HepG2 (cell line): Measurements from ENCODE around the gene MED25. TPM values are rescaled to one million over a fixed set of nuclear protein-coding genes. Genes with fewer than 3 reads are reported as not detected.
A peak's percentile ranks its signal among the peaks of the same experiment; 100 is the strongest.

Experiments
- ATAC-seq: fragments of 200-7000 bp; cut with Tn5 transposase; 3 replicates; pipeline ENCODE4 v1.9.1; 2020; ENCODE audit warnings: mild to moderate bottlenecking, moderate library complexity
- BruUV-seq: library from RNA; stranded (reverse); fragments of 400-500 nt; replicated peaks from 2 replicates; lab custom pipeline; 2021; lab: Mats Ljungman, UMichigan
- CTCF ChIA-PET: fragments of 300-600 bp; formaldehyde crosslinking; extraction: SDS; loops from one replicate; lab custom pipeline; 2021; ENCODE audit warnings: low total read pairs, inconsistent platforms, low intra/inter-chr PET ratio; lab: Yijun Ruan, JAX
- POLR2A ChIA-PET: fragments of 350-600 bp; sonication (Branson Sonifier 250); formaldehyde crosslinking; loops from one replicate; lab custom pipeline; 2020; ENCODE audit warnings: antibody characterized with exemption, inconsistent platforms; lab: Yijun Ruan, JAX
- DNase-seq: peaks from one replicate; pipeline ENCODE4 v3.0.0-alpha.2; 2015; ENCODE audit warnings: low spot score
- FAIRE-seq: peaks from 3 replicates; lab custom pipeline; 2011; peaks lifted over from hg19 to GRCh38; lab: Jason Lieb, UNC
- H2AFZ ChIP-seq: one replicate; pipeline ENCODE4 v1.6.1; 2011; ENCODE audit warnings: low read length, inconsistent platforms
- H3K27ac ChIP-seq: fragments of 300-600 bp; 3 replicates; pipeline ENCODE4 v1.8.0; 2011; ENCODE audit warnings: mixed run types, mild to moderate bottlenecking, mixed read lengths, low read length, inconsistent platforms; ENCODE audit not compliant: insufficient read depth; ENCODE audit errors: extremely low read length
- H3K27me3 ChIP-seq, 2 experiments: fragments of 200-600 bp in 1 of 2; 2 replicates in 1 of 2; 3 replicates in 1 of 2; pipeline versions ENCODE4 v1.6.0 to v1.8.0; 2011; ENCODE audit warnings: low read length in 2 of 2, mild to moderate bottlenecking in 2 of 2, moderate library complexity in 2 of 2, inconsistent platforms in 1 of 2; ENCODE audit not compliant: insufficient read depth in 2 of 2, control insufficient read depth in 1 of 2
- H3K36me3 ChIP-seq, 2 experiments: fragments of 200-600 bp in 1 of 2; replicated peaks in 1 of 2; 2 replicates in 1 of 2; 3 replicates in 1 of 2; pipeline versions ENCODE4 v1.5.1 to v1.8.0; 2011; ENCODE audit warnings: low read length in 2 of 2, inconsistent platforms in 1 of 2; ENCODE audit not compliant: insufficient read depth in 2 of 2, control insufficient read depth in 1 of 2
- H3K4me1 ChIP-seq: 2 replicates; pipeline ENCODE4 v1.5.1; 2012; ENCODE audit warnings: low read length, inconsistent platforms; ENCODE audit not compliant: insufficient read depth
- H3K4me2 ChIP-seq: 2 replicates; pipeline ENCODE4 v1.6.0; 2011; ENCODE audit warnings: low read depth, low read length, inconsistent platforms
- H3K4me3 ChIP-seq, 3 experiments: fragments of 200-600 bp in 1 of 3; sonication (generic), shearing (Covaris generic) in 1 of 3; replicated peaks in 1 of 3; 2 replicates each; pipeline ENCODE4 v1.5.1; 2011 to 2016; ENCODE audit warnings: low read length in 3 of 3, inconsistent platforms in 2 of 3, low read depth in 2 of 3, mild to moderate bottlenecking in 2 of 3, control low read depth in 1 of 3, mixed read lengths in 1 of 3; ENCODE audit not compliant: insufficient read depth in 1 of 3
- H3K79me2 ChIP-seq: one replicate; pipeline ENCODE4 v1.6.1; 2011; ENCODE audit warnings: low read length, inconsistent platforms; ENCODE audit not compliant: insufficient read depth
- H3K9ac ChIP-seq: 2 replicates; pipeline ENCODE4 v1.6.0; 2011; ENCODE audit warnings: mild to moderate bottlenecking, low read depth, low read length, inconsistent platforms; ENCODE audit not compliant: insufficient read depth
- H3K9me3 ChIP-seq: 2 replicates; pipeline ENCODE4 v1.5.1; 2012; ENCODE audit warnings: mild to moderate bottlenecking, low read length
- H4K20me1 ChIP-seq: 2 replicates; pipeline ENCODE4 v1.6.0; 2011; ENCODE audit warnings: inconsistent platforms, mild to moderate bottlenecking, low read length, moderate library complexity; ENCODE audit not compliant: insufficient read depth
- AHR ChIP-seq: IDR thresholded peaks from 2 replicates; pipeline ENCODE4 v1.6.1; 2018; ENCODE audit warnings: missing genetic modification reagents, missing compliant biosample characterization
- GATA4 ChIP-seq: sonication (generic); IDR thresholded peaks from 2 replicates; pipeline ENCODE4 v1.6.1; 2016; ENCODE audit warnings: antibody characterized with exemption, low read depth, borderline replicate concordance
- STAG1 ChIP-seq: sonication (generic); formaldehyde crosslinking; IDR thresholded peaks from 2 replicates; pipeline ENCODE4 v1.4.0; 2020; ENCODE audit warnings: missing genetic modification reagents
- TAF15 ChIP-seq: fragments of 200-400 bp; formaldehyde crosslinking; IDR thresholded peaks from one replicate; pipeline ENCODE4 v1.6.1; 2018; ENCODE audit warnings: mild to moderate bottlenecking, low read depth, low read length; ENCODE audit not compliant: poor library complexity, severe bottlenecking
- WGBS: methylation state at CpG from one replicate; pipeline ENCODE4 v1.1.6; 2017; ENCODE audit warnings: low lambda C conversion rate; 5-methylcytosine and 5-hydroxymethylcytosine counted together
- in situ Hi-C: cut with HindIII; loops from 2 replicates; pipeline ENCODE4 v1.10.0; 2017; ENCODE audit warnings: low pct_unique_long_range_greater_than_20kb; ENCODE audit not compliant: extremely low pct_ligation_motif_present
- intact Hi-C: fragments of 100-400 bp; cut with micrococcal nuclease; formaldehyde crosslinking; loops from one replicate; pipeline ENCODE4 v1.10.0; 2022; ENCODE audit not compliant: unreplicated experiment
- polyA plus RNA-seq, 8 experiments: library from polyadenylated mRNA; depleted of rRNA in 3 of 8; stranded (reverse) in 7 of 8; unstranded in 1 of 8; fragments of >200 nt; fragmentation: Illumina TruSeq in 4 of 8; extraction: Trizol in 4 of 8; gene quantifications; 2 replicates each; pipeline versions ENCODE4 v1.2.1 to v1.2.3, GENCODE V29; 2011 to 2016; ENCODE audit warnings: low read depth in 4 of 8, missing spikeins in 1 of 8, mixed read lengths in 1 of 8; ENCODE audit not compliant: insufficient read depth in 1 of 8
- total RNA-seq, 5 experiments: library from RNA; depleted of rRNA; stranded (reverse); fragments of >200 nt; fragmentation: Illumina TruSeq; extraction: Trizol; gene quantifications; 2 replicates each; pipeline ENCODE4 v1.2.3, GENCODE V29; 2016; ENCODE audit warnings: low read depth in 1 of 5
- TF ChIP-seq, protein P1 (sequence below): sonication (generic); formaldehyde crosslinking; IDR thresholded peaks from 2 replicates; pipeline ENCODE4 v1.4.0; 2020; ENCODE audit warnings: missing genetic modification reagents
- TF ChIP-seq, protein P2 (sequence below): sonication (generic); formaldehyde crosslinking; IDR thresholded peaks from 2 replicates; pipeline ENCODE4 v1.5.0; 2020; ENCODE audit warnings: mild to moderate bottlenecking, missing genetic modification reagents, moderate library complexity

The MED25 gene
- total and polyA plus RNA-seq, 2 of the 13 experiments (the other 11 are each of a cell fraction or from before 2014, with no cell fraction given), result 11.1 to 15.1 TPM

DNA sequence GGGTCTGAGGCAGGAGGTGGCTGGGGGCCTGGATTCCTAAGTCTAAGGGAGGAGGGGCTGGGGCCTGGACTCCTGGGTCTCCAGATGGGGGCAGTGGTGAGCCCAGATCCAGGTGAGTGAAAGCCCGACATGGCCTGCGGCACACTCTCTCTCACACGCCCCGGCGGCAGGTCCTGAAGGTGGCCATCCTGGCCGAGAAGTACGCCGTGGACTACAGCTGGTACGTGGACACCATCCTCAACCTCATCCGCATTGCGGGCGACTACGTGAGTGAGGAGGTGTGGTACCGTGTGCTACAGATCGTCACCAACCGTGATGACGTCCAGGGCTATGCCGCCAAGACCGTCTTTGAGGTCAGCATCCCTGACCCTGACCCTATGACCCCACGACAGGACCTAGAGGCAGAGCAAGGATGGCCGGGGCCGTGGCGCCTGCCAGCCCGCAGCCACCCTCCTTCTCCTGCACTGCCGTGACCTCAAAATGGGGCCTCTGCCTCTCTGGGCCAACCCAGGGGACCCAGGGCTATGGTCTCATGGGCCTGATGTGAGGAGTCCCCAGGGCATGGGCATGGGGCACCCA is 18.2 kb upstream of the MED25 start:
- H3K4me2 ChIP-seq, result no peak overlapping the region
- peaks cover 17 to 60% of the 10 kb centered on the region in 2 experiments; a peak in 4 of 5 replicates for H3K36me3 ChIP-seq
- TF ChIP-seq, protein P1, sequence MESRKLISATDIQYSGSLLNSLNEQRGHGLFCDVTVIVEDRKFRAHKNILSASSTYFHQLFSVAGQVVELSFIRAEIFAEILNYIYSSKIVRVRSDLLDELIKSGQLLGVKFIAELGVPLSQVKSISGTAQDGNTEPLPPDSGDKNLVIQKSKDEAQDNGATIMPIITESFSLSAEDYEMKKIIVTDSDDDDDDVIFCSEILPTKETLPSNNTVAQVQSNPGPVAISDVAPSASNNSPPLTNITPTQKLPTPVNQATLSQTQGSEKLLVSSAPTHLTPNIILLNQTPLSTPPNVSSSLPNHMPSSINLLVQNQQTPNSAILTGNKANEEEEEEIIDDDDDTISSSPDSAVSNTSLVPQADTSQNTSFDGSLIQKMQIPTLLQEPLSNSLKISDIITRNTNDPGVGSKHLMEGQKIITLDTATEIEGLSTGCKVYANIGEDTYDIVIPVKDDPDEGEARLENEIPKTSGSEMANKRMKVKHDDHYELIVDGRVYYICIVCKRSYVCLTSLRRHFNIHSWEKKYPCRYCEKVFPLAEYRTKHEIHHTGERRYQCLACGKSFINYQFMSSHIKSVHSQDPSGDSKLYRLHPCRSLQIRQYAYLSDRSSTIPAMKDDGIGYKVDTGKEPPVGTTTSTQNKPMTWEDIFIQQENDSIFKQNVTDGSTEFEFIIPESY (CRISPR knock-in tag), result 0 out of 2 replicates have a peak, but pooled peaks have one; percentile 5
- TF ChIP-seq STAG1 (CRISPR knock-in tag) (peak; percentile 8; the same call in 1 of the 2 replicates), AHR (CRISPR knock-in tag) (no peak), GATA4 (no peak), TAF15 (no peak)
- TF ChIP-seq, protein P2, sequence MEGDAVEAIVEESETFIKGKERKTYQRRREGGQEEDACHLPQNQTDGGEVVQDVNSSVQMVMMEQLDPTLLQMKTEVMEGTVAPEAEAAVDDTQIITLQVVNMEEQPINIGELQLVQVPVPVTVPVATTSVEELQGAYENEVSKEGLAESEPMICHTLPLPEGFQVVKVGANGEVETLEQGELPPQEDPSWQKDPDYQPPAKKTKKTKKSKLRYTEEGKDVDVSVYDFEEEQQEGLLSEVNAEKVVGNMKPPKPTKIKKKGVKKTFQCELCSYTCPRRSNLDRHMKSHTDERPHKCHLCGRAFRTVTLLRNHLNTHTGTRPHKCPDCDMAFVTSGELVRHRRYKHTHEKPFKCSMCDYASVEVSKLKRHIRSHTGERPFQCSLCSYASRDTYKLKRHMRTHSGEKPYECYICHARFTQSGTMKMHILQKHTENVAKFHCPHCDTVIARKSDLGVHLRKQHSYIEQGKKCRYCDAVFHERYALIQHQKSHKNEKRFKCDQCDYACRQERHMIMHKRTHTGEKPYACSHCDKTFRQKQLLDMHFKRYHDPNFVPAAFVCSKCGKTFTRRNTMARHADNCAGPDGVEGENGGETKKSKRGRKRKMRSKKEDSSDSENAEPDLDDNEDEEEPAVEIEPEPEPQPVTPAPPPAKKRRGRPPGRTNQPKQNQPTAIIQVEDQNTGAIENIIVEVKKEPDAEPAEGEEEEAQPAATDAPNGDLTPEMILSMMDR (CRISPR knock-in tag), result peak; percentile 51
- no TSS peak for BruUV-seq
- ATAC-seq, result peak; percentile 22; the same call in 1 of the 3 replicates
- intact Hi-C loops, result no loop called here
- in situ Hi-C loops, result no loop called here
- DNase-seq, result no peak
- H3K4me1 ChIP-seq, result no peaks in the 10 kb centered on the region
- ChIA-PET CTCF (no interaction called here), POLR2A (no interaction called here)
- H2AFZ ChIP-seq, result no peak overlapping the region
- no peak overlapping the region for H3K27ac ChIP-seq
- no peak overlapping the region for H3K4me3 ChIP-seq
- H3K79me2 ChIP-seq, result no peaks in the 10 kb centered on the region
- WGBS, result 98% methylated on average over 7 of the region's 25 CpGs
- no peak for FAIRE-seq
- no peak overlapping the region for H3K9ac ChIP-seq
- no peaks in the 10 kb centered on the region for H3K27me3 ChIP-seq
- no peaks in the 10 kb centered on the region for H3K9me3 ChIP-seq
- no peaks in the 10 kb centered on the region for H4K20me1 ChIP-seq
